Panc1 (cell line): Measurements from ENCODE around the gene APRT. TPM values are rescaled to one million over a fixed set of nuclear protein-coding genes. Genes with fewer than 3 reads are reported as not detected.

Experiments
- ATAC-seq: fragments of 200-7000 bp; cut with Tn5 transposase; 2 replicates; pipeline ENCODE4 v1.9.1; 2020; ENCODE audit warnings: mild to moderate bottlenecking, moderate library complexity
- BruUV-seq: library from RNA; stranded (reverse); fragments of 400-500 nt; replicated peaks from 2 replicates; lab custom pipeline; 2021; lab: Mats Ljungman, UMichigan
- CTCF ChIA-PET: fragments of 300-600 bp; sonication (Branson Sonifier 250); formaldehyde crosslinking; loops from one replicate; lab custom pipeline; 2022; ENCODE audit warnings: antibody characterized with exemption; lab: Charles Lee
- POLR2A ChIA-PET: fragments of 300-600 bp; sonication (Branson Sonifier 250); formaldehyde crosslinking; loops from one replicate; lab custom pipeline; 2022; ENCODE audit warnings: antibody characterized with exemption; lab: Charles Lee
- DNase-seq: peaks from one replicate; pipeline ENCODE4 v3.0.0-alpha.2; 2010; ENCODE audit warnings: low read depth, low spot score
- H3K27ac ChIP-seq: 2 replicates; pipeline ENCODE4 v1.5.1; 2011; ENCODE audit warnings: mild to moderate bottlenecking, low read length, inconsistent platforms
- H3K27me3 ChIP-seq: fragments of 200-500 bp; sonication (Bioruptor generic); 2 replicates; pipeline ENCODE4 v1.6.0; 2014; ENCODE audit warnings: low read length, inconsistent platforms; ENCODE audit not compliant: control insufficient read depth, insufficient read depth
- H3K36me3 ChIP-seq: fragments of 200-500 bp; sonication (Bioruptor generic); 2 replicates; pipeline ENCODE4 v1.5.1; 2014; ENCODE audit warnings: inconsistent platforms, mild to moderate bottlenecking, low read length, moderate library complexity; ENCODE audit not compliant: control insufficient read depth, insufficient read depth
- H3K4me1 ChIP-seq: 2 replicates; pipeline ENCODE4 v1.5.1; 2011; ENCODE audit warnings: inconsistent platforms, mild to moderate bottlenecking, low read length, moderate library complexity; ENCODE audit not compliant: control insufficient read depth, insufficient read depth
- H3K4me3 ChIP-seq, 2 experiments: 2 replicates each; pipeline ENCODE4 v1.5.1; 2011 to 2012; ENCODE audit warnings: low read depth in 2 of 2, low read length in 2 of 2, mild to moderate bottlenecking in 2 of 2, inconsistent platforms in 1 of 2, moderate library complexity in 1 of 2
- H3K9me3 ChIP-seq: fragments of 200-500 bp; sonication (Bioruptor generic); 2 replicates; pipeline ENCODE4 v1.5.1; 2014; ENCODE audit warnings: low read depth, mild to moderate bottlenecking, inconsistent platforms, low read length, moderate library complexity; ENCODE audit not compliant: control insufficient read depth, insufficient read depth
- CTCF ChIP-seq: fragments of 450-650 bp; IDR thresholded peaks from 2 replicates; pipeline ENCODE4 v1.5.1; 2017; ENCODE audit warnings: mild to moderate bottlenecking
- POLR2AphosphoS5 ChIP-seq: IDR thresholded peaks from 2 replicates; pipeline ENCODE4 v1.6.1; 2012; ENCODE audit warnings: mild to moderate bottlenecking, low read depth, low read length, moderate library complexity
- SIN3A ChIP-seq: IDR thresholded peaks from 2 replicates; pipeline ENCODE4 v1.6.1; 2012; ENCODE audit warnings: low read depth, mild to moderate bottlenecking, low read length, moderate library complexity, borderline replicate concordance; ENCODE audit not compliant: insufficient read depth
- in situ Hi-C: cut with HindIII; loops from 2 replicates; pipeline ENCODE4 v1.10.0; 2016; ENCODE audit warnings: low sequenced_read_pairs, low pct_unique_long_range_greater_than_20kb
- intact Hi-C: fragments of 100-400 bp; cut with micrococcal nuclease; formaldehyde crosslinking; loops from one replicate; pipeline ENCODE4 v1.10.0; 2022; ENCODE audit not compliant: unreplicated experiment
- total RNA-seq: library from RNA; stranded (reverse); gene quantifications from one replicate; pipeline ENCODE4 v1.2.1, GENCODE V29; 2021; ENCODE audit not compliant: unreplicated experiment
- TF ChIP-seq, protein P1 (sequence below), 2 experiments: IDR thresholded peaks; 2 replicates each; pipeline ENCODE4 v1.6.1; 2011 to 2012; ENCODE audit warnings: low read depth in 2 of 2, control low read depth in 1 of 2, low read length in 1 of 2, mild to moderate bottlenecking in 1 of 2, moderate library complexity in 1 of 2; ENCODE audit not compliant: insufficient read depth in 1 of 2

Gene APRT
- total RNA-seq, 1 experiment from 2014 or later: 231 TPM

DNA sequence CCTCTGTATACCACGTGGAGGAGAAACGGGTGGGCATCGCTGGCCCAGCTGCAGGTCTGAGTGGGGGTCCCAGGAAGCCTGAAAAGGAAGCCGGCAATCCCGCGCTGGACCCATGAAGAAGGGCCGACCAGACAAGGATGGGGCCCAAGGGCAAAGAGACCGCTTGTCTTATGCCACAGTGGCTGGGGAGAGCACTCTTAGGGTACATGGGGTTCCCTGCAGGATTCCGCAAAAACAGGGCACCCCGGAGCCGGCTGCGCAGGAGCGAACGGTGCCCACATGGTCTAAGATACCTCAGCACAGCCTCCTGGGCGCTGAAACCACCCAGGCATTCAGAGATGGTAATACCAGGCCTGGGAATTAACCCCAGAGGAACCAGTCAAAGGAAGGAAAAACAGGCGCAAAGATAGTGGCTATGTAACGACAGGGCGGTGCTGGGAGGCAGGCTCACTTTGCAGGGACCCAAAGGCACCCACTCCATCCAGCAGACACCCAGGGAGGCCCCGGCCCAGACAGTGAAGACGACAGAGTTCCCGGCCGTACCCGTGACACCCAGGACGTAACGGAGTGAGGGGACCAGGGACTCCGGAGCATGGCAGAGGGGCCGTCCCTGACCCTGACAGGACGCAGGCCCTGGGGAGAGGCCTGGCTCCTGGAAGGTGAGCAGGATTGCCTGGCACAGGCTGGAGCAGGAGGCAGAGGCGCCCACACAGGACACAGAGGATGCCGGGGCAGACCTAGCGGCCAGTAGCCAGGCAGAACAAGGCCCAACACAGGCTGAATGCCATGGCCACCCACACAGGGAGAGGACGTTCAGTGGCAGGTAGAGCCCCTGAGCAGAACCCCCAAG, 37.0 kb downstream of the APRT start:
- H3K4me3 ChIP-seq: no peak overlapping the region
- no peak for ATAC-seq
- H3K27me3 ChIP-seq: no peaks in the 10 kb centered on the region
- no peaks in the 10 kb centered on the region for H3K9me3 ChIP-seq
- peak overlapping the region; percentile 68; the same call in 1 of the 2 replicates for H3K27ac ChIP-seq
- no peak for DNase-seq
- TF ChIP-seq CTCF (no peak), POLR2AphosphoS5 (no peak)
- TF ChIP-seq, protein P1, sequence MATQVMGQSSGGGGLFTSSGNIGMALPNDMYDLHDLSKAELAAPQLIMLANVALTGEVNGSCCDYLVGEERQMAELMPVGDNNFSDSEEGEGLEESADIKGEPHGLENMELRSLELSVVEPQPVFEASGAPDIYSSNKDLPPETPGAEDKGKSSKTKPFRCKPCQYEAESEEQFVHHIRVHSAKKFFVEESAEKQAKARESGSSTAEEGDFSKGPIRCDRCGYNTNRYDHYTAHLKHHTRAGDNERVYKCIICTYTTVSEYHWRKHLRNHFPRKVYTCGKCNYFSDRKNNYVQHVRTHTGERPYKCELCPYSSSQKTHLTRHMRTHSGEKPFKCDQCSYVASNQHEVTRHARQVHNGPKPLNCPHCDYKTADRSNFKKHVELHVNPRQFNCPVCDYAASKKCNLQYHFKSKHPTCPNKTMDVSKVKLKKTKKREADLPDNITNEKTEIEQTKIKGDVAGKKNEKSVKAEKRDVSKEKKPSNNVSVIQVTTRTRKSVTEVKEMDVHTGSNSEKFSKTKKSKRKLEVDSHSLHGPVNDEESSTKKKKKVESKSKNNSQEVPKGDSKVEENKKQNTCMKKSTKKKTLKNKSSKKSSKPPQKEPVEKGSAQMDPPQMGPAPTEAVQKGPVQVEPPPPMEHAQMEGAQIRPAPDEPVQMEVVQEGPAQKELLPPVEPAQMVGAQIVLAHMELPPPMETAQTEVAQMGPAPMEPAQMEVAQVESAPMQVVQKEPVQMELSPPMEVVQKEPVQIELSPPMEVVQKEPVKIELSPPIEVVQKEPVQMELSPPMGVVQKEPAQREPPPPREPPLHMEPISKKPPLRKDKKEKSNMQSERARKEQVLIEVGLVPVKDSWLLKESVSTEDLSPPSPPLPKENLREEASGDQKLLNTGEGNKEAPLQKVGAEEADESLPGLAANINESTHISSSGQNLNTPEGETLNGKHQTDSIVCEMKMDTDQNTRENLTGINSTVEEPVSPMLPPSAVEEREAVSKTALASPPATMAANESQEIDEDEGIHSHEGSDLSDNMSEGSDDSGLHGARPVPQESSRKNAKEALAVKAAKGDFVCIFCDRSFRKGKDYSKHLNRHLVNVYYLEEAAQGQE (IDR thresholded peaks at IDR 0.05; ENCODE audit: insufficient read depth in 1 of 2, low read depth in 2 of 2, low read length in 1 of 2): no peak
- no TSS peak for BruUV-seq
- in situ Hi-C loops: no loop called here
- no peaks in the 10 kb centered on the region for H3K36me3 ChIP-seq
- ChIA-PET CTCF (interaction anchor here (0.7 to 1.4 kb wide), 4 partner anchors 10 to 37 kb away, joined by 4 to 8 read pairs (median 6); partner anchors contain the start of gene PIEZO1), POLR2A (no interaction called here)
- peaks cover 66% of the 10 kb centered on the region for H3K4me1 ChIP-seq
- intact Hi-C loops: no loop called here

DNA sequence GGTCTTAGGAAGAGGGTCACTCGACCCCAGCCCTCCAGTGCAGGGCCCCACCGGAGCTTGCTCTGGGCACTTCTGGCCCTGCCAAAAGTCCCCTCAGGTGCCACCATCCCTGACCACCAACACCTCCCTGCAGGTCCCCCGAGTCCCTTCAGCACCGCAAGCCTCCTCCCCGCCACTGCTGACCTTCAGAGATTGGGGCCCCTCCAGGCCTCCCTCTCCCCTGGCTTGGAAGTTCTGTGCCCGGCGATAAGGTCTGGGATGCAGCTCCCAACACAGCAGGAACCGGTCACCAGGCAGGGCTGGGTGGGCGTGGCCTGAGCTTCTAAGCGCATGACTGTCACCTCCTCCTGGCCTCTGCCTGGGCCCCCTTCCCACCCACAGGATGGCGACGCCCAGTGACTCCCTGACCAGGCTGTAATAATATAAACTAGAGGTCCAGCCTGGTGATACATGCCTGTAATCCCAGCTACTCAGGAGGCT, 37.9 kb downstream of the APRT start:
- no peak overlapping the region; a peak in 1 of 4 replicates for H3K4me3 ChIP-seq
- ATAC-seq: peak; percentile 44
- in situ Hi-C loops (no loop called here), intact Hi-C loops (no loop called here)
- TF ChIP-seq, protein P1 (IDR thresholded peaks at IDR 0.05; ENCODE audit: insufficient read depth in 1 of 2, low read depth in 2 of 2, low read length in 1 of 2): no peak
- 0 out of 2 replicates have a peak, but pooled peaks have one; percentile 19 for TF ChIP-seq SIN3A
- DNase-seq: no peak
- BruUV-seq: no TSS peak
- no peaks in the 10 kb centered on the region for H3K9me3 ChIP-seq
- ChIA-PET POLR2A (no interaction called here), CTCF (interaction anchor here (0.7 to 1.4 kb wide), 3 partner anchors 11 to 36 kb away, joined by 3 to 8 read pairs (median 4); no protein-coding TSS in a partner anchor)
- H3K4me1 ChIP-seq: peaks cover 70% of the 10 kb centered on the region
- H3K36me3 ChIP-seq: no peaks in the 10 kb centered on the region
- no peaks in the 10 kb centered on the region for H3K27me3 ChIP-seq
- H3K27ac ChIP-seq: peak overlapping the region; percentile 68; the same call in 1 of the 2 replicates
